ENCODE data around the gene ZNF333. TPM values are rescaled to one million over a fixed set of nuclear protein-coding genes. Genes with fewer than 3 reads are reported as not detected.

Gene ZNF333
- total and polyA plus RNA-seq, 4 donors: 10.7 to 28.1 (median 16.6) TPM

GRCh38 chr19:14700711-14701375, 11.0 kb downstream of the ZNF333 start:
- DNase-seq (no peak), ATAC-seq (ENCODE audit: insufficient read depth, low FRiP score) (no peak)
- Histone ChIP-seq H3K27me3 (ENCODE audit: control insufficient read depth in 3 of 3, insufficient read depth in 3 of 3, low read length in 2 of 3) (no peaks in the 10 kb centered on the region), H3K27ac (ENCODE audit: low read depth in 1 of 2, low read length in 1 of 2) (no peak overlapping the region), H3K9ac (ENCODE audit: insufficient read depth in 1 of 2, low read length in 2 of 2) (no peak overlapping the region), H3K4me1 (ENCODE audit: control insufficient read depth in 5 of 5, insufficient read depth in 5 of 5, low read length in 5 of 5) (no peaks in the 10 kb centered on the region), H3K9me3 (ENCODE audit: control insufficient read depth in 4 of 4, insufficient read depth in 3 of 4, low read length in 3 of 4) (peaks cover 0 to 24% (median 0%) of the 10 kb centered on the region in 4 donors), H3K36me3 (ENCODE audit: control insufficient read depth in 4 of 4, insufficient read depth in 4 of 4, low read length in 4 of 4) (peaks cover 54 to 72% (median 63%) of the 10 kb centered on the region in 4 donors), H3K4me3 (no peak overlapping the region)
- no peak for TF ChIP-seq CTCF (IDR thresholded peaks at IDR 0.05; ENCODE audit: control extremely low read depth, extremely low read depth)
- 95% methylated on average over 9 of the region's 9 CpGs for WGBS, 2 donors

- ATAC-seq (ENCODE audit: insufficient read depth, low FRiP score) (no peak), DNase-seq (no peak)
- H3K9me3 ChIP-seq (ENCODE audit: control insufficient read depth in 4 of 4, insufficient read depth in 3 of 4, low read length in 3 of 4): peaks cover 0 to 38% (median 0%) of the 10 kb centered on the region in 4 donors
- TF ChIP-seq CTCF (IDR thresholded peaks at IDR 0.05; ENCODE audit: control extremely low read depth, extremely low read depth): no peak
- WGBS, 2 donors: 97% methylated on average over 6 of the region's 6 CpGs
- H3K27ac ChIP-seq (ENCODE audit: low read depth in 1 of 2, low read length in 1 of 2): no peak overlapping the region
- no peaks in the 10 kb centered on the region for H3K4me1 ChIP-seq (ENCODE audit: control insufficient read depth in 5 of 5, insufficient read depth in 5 of 5, low read length in 5 of 5)
- H3K36me3 ChIP-seq (ENCODE audit: control insufficient read depth in 4 of 4, insufficient read depth in 4 of 4, low read length in 4 of 4): peaks cover 57 to 82% (median 67%) of the 10 kb centered on the region in 4 donors
- no peaks in the 10 kb centered on the region for H3K27me3 ChIP-seq (ENCODE audit: control insufficient read depth in 3 of 3, insufficient read depth in 3 of 3, low read length in 2 of 3)
- no peak overlapping the region for H3K4me3 ChIP-seq
- no peak overlapping the region for H3K9ac ChIP-seq (ENCODE audit: insufficient read depth in 1 of 2, low read length in 2 of 2)
Measured at GRCh38 chr19:14703833-14704232, 14.0 kb downstream of the ZNF333 start.

- Histone ChIP-seq H3K9ac (ENCODE audit: insufficient read depth in 1 of 2, low read length in 2 of 2) (no peak overlapping the region), H3K4me3 (no peak overlapping the region), H3K27me3 (ENCODE audit: control insufficient read depth in 3 of 3, insufficient read depth in 3 of 3, low read length in 2 of 3) (no peaks in the 10 kb centered on the region), H3K4me1 (ENCODE audit: control insufficient read depth in 5 of 5, insufficient read depth in 5 of 5, low read length in 5 of 5) (no peaks in the 10 kb centered on the region), H3K36me3 (ENCODE audit: control insufficient read depth in 4 of 4, insufficient read depth in 4 of 4, low read length in 4 of 4) (peaks cover 56 to 82% (median 68%) of the 10 kb centered on the region in 4 donors), H3K9me3 (ENCODE audit: control insufficient read depth in 4 of 4, insufficient read depth in 3 of 4, low read length in 3 of 4) (peaks cover 0 to 40% (median 0%) of the 10 kb centered on the region in 4 donors), H3K27ac (ENCODE audit: low read depth in 1 of 2, low read length in 1 of 2) (no peak overlapping the region)
- no peak for TF ChIP-seq CTCF (IDR thresholded peaks at IDR 0.05; ENCODE audit: control extremely low read depth, extremely low read depth)
- ATAC-seq (ENCODE audit: insufficient read depth, low FRiP score) (no peak), DNase-seq (no peak)
- whole genome bisulfite sequencing, 2 donors: 96 to 97% methylated on average over 6 of the region's 6 CpGs
Measured at GRCh38 chr19:14704450-14704849, 14.6 kb downstream of the ZNF333 start.

Data from lung (tissue), 12 donors.